H9 (cell line): ENCODE measurements around the gene ITGA2. TPM values are rescaled to one million over a fixed set of nuclear protein-coding genes. Genes with fewer than 3 reads are reported as not detected.

Experiments
- DNase-seq: peaks from one replicate; pipeline ENCODE4 v3.0.0-alpha.2; 2017
- H2AFZ ChIP-seq: one replicate; pipeline ENCODE4 v1.6.1; 2013; ENCODE audit warnings: mild to moderate bottlenecking, low read length, control low read depth, moderate library complexity
- H2AK5ac ChIP-seq: 2 replicates; pipeline ENCODE4 v1.6.1; 2013; ENCODE audit warnings: low read length, control low read depth, mixed read lengths; ENCODE audit not compliant: insufficient read length
- H2BK120ac ChIP-seq: one replicate; pipeline ENCODE4 v1.6.1; 2013; ENCODE audit warnings: low read depth, mild to moderate bottlenecking, low read length, control low read depth, inconsistent platforms; ENCODE audit not compliant: poor library complexity, severe bottlenecking
- H2BK12ac ChIP-seq: 2 replicates; pipeline ENCODE4 v1.6.1; 2013; ENCODE audit warnings: low read length, control low read depth, mixed read lengths, low read depth; ENCODE audit not compliant: insufficient read length
- H2BK15ac ChIP-seq: 2 replicates; pipeline ENCODE4 v1.6.1; 2013; ENCODE audit warnings: low read depth, low read length, control low read depth
- H2BK20ac ChIP-seq: one replicate; pipeline ENCODE4 v1.6.1; 2013; ENCODE audit warnings: low read depth, mild to moderate bottlenecking, low read length, control low read depth, inconsistent platforms; ENCODE audit not compliant: poor library complexity, severe bottlenecking
- H2BK5ac ChIP-seq: 2 replicates; pipeline ENCODE4 v1.6.1; 2013; ENCODE audit warnings: low read length, control low read depth, mixed read lengths; ENCODE audit not compliant: insufficient read length
- H3K14ac ChIP-seq: 2 replicates; pipeline ENCODE4 v1.6.1; 2013; ENCODE audit warnings: low read length, control low read depth; ENCODE audit not compliant: insufficient read depth
- H3K18ac ChIP-seq: 2 replicates; pipeline ENCODE4 v1.6.1; 2013; ENCODE audit warnings: low read depth, mild to moderate bottlenecking, mixed read lengths, low read length, control low read depth; ENCODE audit not compliant: insufficient read length
- H3K23ac ChIP-seq: 2 replicates; pipeline ENCODE4 v1.6.1; 2013; ENCODE audit warnings: low read length, control low read depth, mixed read lengths, low read depth; ENCODE audit not compliant: insufficient read length
- H3K23me2 ChIP-seq: 2 replicates; pipeline ENCODE4 v1.6.1; 2013; ENCODE audit warnings: low read depth, mild to moderate bottlenecking, mixed read lengths, low read length, control low read depth; ENCODE audit not compliant: insufficient read length, poor library complexity, severe bottlenecking
- H3K27ac ChIP-seq: 2 replicates; pipeline ENCODE4 v1.5.1; 2013; ENCODE audit warnings: low read length, control low read depth, mixed read lengths, low read depth; ENCODE audit not compliant: insufficient read length
- H3K27me3 ChIP-seq: 2 replicates; pipeline ENCODE4 v1.6.1; 2013; ENCODE audit warnings: low read length, control low read depth, inconsistent platforms; ENCODE audit not compliant: insufficient read depth
- H3K4ac ChIP-seq: 2 replicates; pipeline ENCODE4 v1.6.1; 2013; ENCODE audit warnings: low read depth, mild to moderate bottlenecking, control low read depth, inconsistent platforms, low read length, moderate library complexity
- H3K4me1 ChIP-seq: 2 replicates; pipeline ENCODE4 v1.6.1; 2013; ENCODE audit warnings: low read length, control low read depth, inconsistent platforms; ENCODE audit not compliant: insufficient read depth
- H3K4me2 ChIP-seq: 2 replicates; pipeline ENCODE4 v1.6.1; 2013; ENCODE audit warnings: low read length, control low read depth, mixed read lengths; ENCODE audit not compliant: insufficient read length, insufficient read depth
- H3K56ac ChIP-seq: 2 replicates; pipeline ENCODE4 v1.6.1; 2013; ENCODE audit warnings: low read depth, mild to moderate bottlenecking, mixed read lengths, low read length, control low read depth; ENCODE audit not compliant: insufficient read length
- H3K79me1 ChIP-seq: 2 replicates; pipeline ENCODE4 v1.6.1; 2013; ENCODE audit warnings: low read depth, mild to moderate bottlenecking, moderate library complexity, low read length, control low read depth, inconsistent platforms; ENCODE audit not compliant: insufficient read depth, poor library complexity, severe bottlenecking
- H3K79me2 ChIP-seq: 2 replicates; pipeline ENCODE4 v1.6.1; 2013; ENCODE audit warnings: low read length, control low read depth, inconsistent platforms; ENCODE audit not compliant: insufficient read depth
- H3K9ac ChIP-seq: 2 replicates; pipeline ENCODE4 v1.6.1; 2013; ENCODE audit warnings: low read length, control low read depth, mixed read lengths; ENCODE audit not compliant: insufficient read length; ENCODE audit errors: extremely low read depth
- H3K9me3 ChIP-seq: one replicate; pipeline ENCODE4 v1.6.1; 2013; ENCODE audit warnings: low read depth, low read length, inconsistent platforms; ENCODE audit not compliant: control insufficient read depth
- H3T11ph ChIP-seq: one replicate; pipeline ENCODE4 v1.6.1; 2013; ENCODE audit warnings: mild to moderate bottlenecking, low read length, control low read depth, inconsistent platforms
- H4K20me1 ChIP-seq: one replicate; pipeline ENCODE4 v1.6.1; 2013; ENCODE audit not compliant: control insufficient read depth, insufficient read length, insufficient read depth
- H4K5ac ChIP-seq: 2 replicates; pipeline ENCODE4 v1.6.1; 2013; ENCODE audit warnings: low read depth, mild to moderate bottlenecking, mixed read lengths, low read length, control low read depth; ENCODE audit not compliant: insufficient read length
- H4K8ac ChIP-seq: replicated peaks from 2 replicates; pipeline ENCODE4 v1.6.1; 2013; ENCODE audit warnings: low read length, control low read depth, mixed read lengths, low read depth; ENCODE audit not compliant: insufficient read length
- H4K91ac ChIP-seq: 2 replicates; pipeline ENCODE4 v1.6.1; 2013; ENCODE audit warnings: low read depth, mild to moderate bottlenecking, moderate library complexity, mixed read lengths, low read length, control low read depth; ENCODE audit not compliant: insufficient read length
- H3K27ac Mint-ChIP-seq, 3 experiments: 2 replicates in 2 of 3; 3 replicates in 1 of 3; pipeline ENCODE4 v1.8.0; 2020 to 2021; ENCODE audit warnings: mixed read lengths in 3 of 3, mild to moderate bottlenecking in 1 of 3, moderate library complexity in 1 of 3
- H3K27me3 Mint-ChIP-seq: 2 replicates; pipeline ENCODE4 v1.8.0; 2021; ENCODE audit warnings: low read depth, mild to moderate bottlenecking, moderate library complexity, mixed read lengths
- H3K36me3 Mint-ChIP-seq, 3 experiments: 2 replicates in 2 of 3; 3 replicates in 1 of 3; pipeline ENCODE4 v1.8.0; 2020 to 2021; ENCODE audit warnings: low read depth in 3 of 3, mixed read lengths in 3 of 3; ENCODE audit not compliant: insufficient read depth in 1 of 3
- H3K4me1 Mint-ChIP-seq, 2 experiments: 2 replicates each; pipeline ENCODE4 v1.8.0; 2020; ENCODE audit warnings: mixed read lengths in 2 of 2
- H3K4me3 Mint-ChIP-seq, 2 experiments: 2 replicates in 1 of 2; 3 replicates in 1 of 2; pipeline ENCODE4 v1.8.0; 2020 to 2021; ENCODE audit warnings: mild to moderate bottlenecking in 2 of 2, mixed read lengths in 2 of 2, moderate library complexity in 1 of 2
- H3K9me3 Mint-ChIP-seq, 2 experiments: 2 replicates in 1 of 2; 3 replicates in 1 of 2; pipeline ENCODE4 v1.8.0; 2020; ENCODE audit warnings: mild to moderate bottlenecking in 2 of 2, mixed read lengths in 2 of 2, moderate library complexity in 1 of 2
- WGBS: extraction: QIAGEN DNeasy Blood & Tissue Kit; methylation state at CpG from one replicate; pipeline ENCODE4 v1.1.7; 2013; ENCODE audit warnings: missing lambda C conversion rate, low lambda C conversion rate, mixed read lengths; ENCODE audit not compliant: insufficient read length; ENCODE audit errors: extremely low coverage; 5-methylcytosine and 5-hydroxymethylcytosine counted together
- total RNA-seq: library from RNA; stranded (reverse); gene quantifications from 2 replicates; pipeline ENCODE4 v1.2.1, GENCODE V29; 2021
- TF ChIP-seq, protein P1 (sequence below): fragments of 200-600 bp; sonication (generic); conservative IDR thresholded peaks from 3 replicates; pipeline ENCODE4 v1.8.0; 2021; ENCODE audit warnings: antibody characterized with exemption, mild to moderate bottlenecking

Gene ITGA2
- total RNA-seq, 1 experiment from 2014 or later = 3.0 TPM

DNA sequence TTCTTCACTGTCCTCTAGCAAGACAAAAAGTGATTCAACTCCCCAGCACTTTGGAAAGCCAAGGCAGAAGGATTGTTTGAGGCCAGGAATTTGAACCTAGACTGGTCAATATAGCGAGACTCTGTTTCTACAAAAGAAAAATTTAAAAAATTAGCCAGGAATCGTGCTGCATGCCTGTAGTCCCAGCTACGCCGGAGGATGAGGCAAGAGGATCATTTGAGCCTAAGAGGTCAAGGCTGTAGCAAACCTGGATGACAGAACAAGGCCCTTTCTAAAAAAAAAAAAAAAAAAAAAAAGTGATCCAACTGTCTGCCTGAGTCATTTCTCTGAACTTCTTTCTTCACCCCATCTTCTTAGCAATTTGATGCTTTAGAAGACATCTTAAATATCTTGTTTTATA lies 12.4 kb downstream of the ITGA2 start:
- H3K27me3 ChIP-seq = no peaks in the 10 kb centered on the region
- no peaks in the 10 kb centered on the region for H3K27me3 Mint-ChIP-seq
- no peak overlapping the region for H2AFZ ChIP-seq
- H3K23ac ChIP-seq = no peak overlapping the region
- no peaks in the 10 kb centered on the region for H3K4me1 ChIP-seq
- H2BK15ac ChIP-seq = no peak overlapping the region
- H2BK20ac ChIP-seq = no peak overlapping the region
- H3K9me3 Mint-ChIP-seq = no peaks in the 10 kb centered on the region
- H3T11ph ChIP-seq = no peak overlapping the region
- no peak overlapping the region for H3K4ac ChIP-seq
- no peak overlapping the region for H2BK12ac ChIP-seq
- H3K79me1 ChIP-seq = no peaks in the 10 kb centered on the region
- no peaks in the 10 kb centered on the region for H3K23me2 ChIP-seq
- H3K18ac ChIP-seq = no peak overlapping the region
- H3K4me2 ChIP-seq = no peak overlapping the region
- H2BK120ac ChIP-seq = no peak overlapping the region
- no peaks in the 10 kb centered on the region; the same call in 1 of the 2 replicates for H3K79me2 ChIP-seq
- H3K9me3 ChIP-seq = no peaks in the 10 kb centered on the region
- WGBS = no CpG with 5 or more reads among the region's 4 CpGs
- no peak overlapping the region for H2BK5ac ChIP-seq
- H4K91ac ChIP-seq = no peak overlapping the region
- H4K5ac ChIP-seq = no peak overlapping the region
- no peak overlapping the region for H3K27ac Mint-ChIP-seq
- H3K36me3 Mint-ChIP-seq = no peaks in the 10 kb centered on the region; a peak in 1 of 7 replicates
- DNase-seq = no peak
- H4K8ac ChIP-seq = no peak overlapping the region
- no peak overlapping the region for H3K56ac ChIP-seq
- H2AK5ac ChIP-seq = no peak overlapping the region
- no peaks in the 10 kb centered on the region for H3K4me1 Mint-ChIP-seq
- H3K4me3 Mint-ChIP-seq = no peak overlapping the region
- TF ChIP-seq, protein P1, sequence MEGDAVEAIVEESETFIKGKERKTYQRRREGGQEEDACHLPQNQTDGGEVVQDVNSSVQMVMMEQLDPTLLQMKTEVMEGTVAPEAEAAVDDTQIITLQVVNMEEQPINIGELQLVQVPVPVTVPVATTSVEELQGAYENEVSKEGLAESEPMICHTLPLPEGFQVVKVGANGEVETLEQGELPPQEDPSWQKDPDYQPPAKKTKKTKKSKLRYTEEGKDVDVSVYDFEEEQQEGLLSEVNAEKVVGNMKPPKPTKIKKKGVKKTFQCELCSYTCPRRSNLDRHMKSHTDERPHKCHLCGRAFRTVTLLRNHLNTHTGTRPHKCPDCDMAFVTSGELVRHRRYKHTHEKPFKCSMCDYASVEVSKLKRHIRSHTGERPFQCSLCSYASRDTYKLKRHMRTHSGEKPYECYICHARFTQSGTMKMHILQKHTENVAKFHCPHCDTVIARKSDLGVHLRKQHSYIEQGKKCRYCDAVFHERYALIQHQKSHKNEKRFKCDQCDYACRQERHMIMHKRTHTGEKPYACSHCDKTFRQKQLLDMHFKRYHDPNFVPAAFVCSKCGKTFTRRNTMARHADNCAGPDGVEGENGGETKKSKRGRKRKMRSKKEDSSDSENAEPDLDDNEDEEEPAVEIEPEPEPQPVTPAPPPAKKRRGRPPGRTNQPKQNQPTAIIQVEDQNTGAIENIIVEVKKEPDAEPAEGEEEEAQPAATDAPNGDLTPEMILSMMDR = no peak
- H3K27ac ChIP-seq = no peak overlapping the region
- no peak overlapping the region for H3K9ac ChIP-seq
- no peaks in the 10 kb centered on the region for H4K20me1 ChIP-seq
- H3K14ac ChIP-seq = no peak overlapping the region
